ENCODE results near the gene SYNE3. TPM values are rescaled to one million over a fixed set of nuclear protein-coding genes. Genes with fewer than 3 reads are reported as not detected.

Gene SYNE3
- total and polyA plus RNA-seq, 10 donors: 1.4 to 34.5 (median 27.5) TPM

GRCh38 chr14:95538801-95539509 lies 22.5 kb upstream of the SYNE3 start:
- WGBS, 5 donors: 93 to 95% (median 94%) methylated on average over 14 of the region's 14 CpGs
- Histone ChIP-seq H3K4me1 (peaks cover 15 to 53% (median 33%) of the 10 kb centered on the region in 6 donors), H3K4me3 (no peak overlapping the region), H3K9me3 (no peaks in the 10 kb centered on the region), H3K36me3 (peaks cover 0 to 4% (median 1%) of the 10 kb centered on the region in 6 donors), H3K27ac (no peak overlapping the region), H3K27me3 (replicated peaks in 1 of 7) (no peaks in the 10 kb centered on the region)
- DNase-seq: no peak
- intact Hi-C loops (cut with DNase I; ENCODE audit: low total_unique reads): no loop called here
- TF ChIP-seq CTCF (IDR thresholded peaks at IDR 0.05 in 8 of 11, conservative IDR thresholded peaks at IDR 0.05 in 3 of 11): no peak
- no peak for TF ChIP-seq POLR2AphosphoS5 (IDR thresholded peaks at IDR 0.05)
- no peak for TF ChIP-seq POLR2A (IDR thresholded peaks at IDR 0.05)

GRCh38 chr14:95537298-95538089 lies 21.0 kb upstream of the SYNE3 start:
- no peaks in the 10 kb centered on the region for H3K27me3 ChIP-seq (replicated peaks in 1 of 7)
- no peaks in the 10 kb centered on the region for H3K36me3 ChIP-seq
- peak overlapping the region in 1 of 8 donors; percentile 30 for H3K27ac ChIP-seq
- TF ChIP-seq CTCF (IDR thresholded peaks at IDR 0.05 in 8 of 11, conservative IDR thresholded peaks at IDR 0.05 in 3 of 11): no peak
- TF ChIP-seq POLR2A (IDR thresholded peaks at IDR 0.05): no peak
- no peak for TF ChIP-seq POLR2AphosphoS5 (IDR thresholded peaks at IDR 0.05)
- no peak overlapping the region for H3K4me3 ChIP-seq
- DNase-seq: no peak
- H3K4me1 ChIP-seq: peaks cover 30 to 65% (median 47%) of the 10 kb centered on the region in 6 donors
- no peaks in the 10 kb centered on the region for H3K9me3 ChIP-seq
- 71 to 85% (median 82%) methylated on average over 9 of the region's 9 CpGs for WGBS, 5 donors
- intact Hi-C loops (cut with DNase I; ENCODE audit: low total_unique reads): no loop called here

GRCh38 chr14:95536671-95537070 lies 20.2 kb upstream of the SYNE3 start:
- Histone ChIP-seq H3K4me1 (peaks cover 36 to 69% (median 56%) of the 10 kb centered on the region in 6 donors), H3K27ac (no peak overlapping the region), H3K27me3 (replicated peaks in 1 of 7) (no peaks in the 10 kb centered on the region), H3K36me3 (no peaks in the 10 kb centered on the region), H3K9me3 (no peaks in the 10 kb centered on the region), H3K4me3 (peak overlapping the region in 2 of 8 donors; percentile 97 to 99)
- TF ChIP-seq POLR2AphosphoS5 (IDR thresholded peaks at IDR 0.05): no peak
- no peak for TF ChIP-seq CTCF (IDR thresholded peaks at IDR 0.05 in 8 of 11, conservative IDR thresholded peaks at IDR 0.05 in 3 of 11)
- TF ChIP-seq POLR2A (IDR thresholded peaks at IDR 0.05): no peak
- 77 to 85% (median 82%) methylated on average over 5 of the region's 5 CpGs for WGBS, 5 donors
- no peak for DNase-seq
- intact Hi-C loops (cut with DNase I; ENCODE audit: low total_unique reads): no loop called here

Measured in spleen (tissue), 11 donors.